HEK293T (cell line): ENCODE measurements around the gene GSTM2.
"Not testable (repeated sequence)": the region's sequence is repeated elsewhere in the genome, so short reads cannot be mapped to it uniquely, and the experiment has no call there.

Experiments
- CTCF ChIA-PET: fragments of 350-600 bp; formaldehyde crosslinking; extraction: SDS; loops from one replicate; lab custom pipeline; 2021; ENCODE audit warnings: antibody characterized with exemption, inconsistent platforms; lab: Yijun Ruan, JAX
- POLR2A ChIA-PET: fragments of 350-600 bp; formaldehyde crosslinking; extraction: SDS; loops from one replicate; lab custom pipeline; 2020; ENCODE audit warnings: antibody characterized with exemption, inconsistent platforms; lab: Yijun Ruan, JAX
- DNase-seq: peaks from one replicate; pipeline ENCODE4 v3.0.0; 2012; ENCODE audit warnings: mixed read lengths; ENCODE audit errors: extremely low spot score
- ARNT ChIP-seq: fragments of 450-650 bp; IDR thresholded peaks from 2 replicates; pipeline ENCODE4 v1.6.1; 2017; ENCODE audit warnings: mild to moderate bottlenecking
- BHLHE40 ChIP-seq: fragments of 450-650 bp; IDR thresholded peaks from 2 replicates; pipeline ENCODE4 v1.6.1; 2016; ENCODE audit warnings: mild to moderate bottlenecking, moderate library complexity, borderline replicate concordance
- CTBP1 ChIP-seq: fragments of 450-650 bp; IDR thresholded peaks from 2 replicates; pipeline ENCODE4 v1.6.1; 2016; ENCODE audit warnings: borderline replicate concordance
- ELF4 ChIP-seq: fragments of 450-650 bp; IDR thresholded peaks from 2 replicates; pipeline ENCODE4 v1.6.1; 2017; ENCODE audit warnings: antibody characterized with exemption
- FOXA1 ChIP-seq: fragments of 450-650 bp; IDR thresholded peaks from 2 replicates; pipeline ENCODE4 v1.6.1; 2016; ENCODE audit warnings: mild to moderate bottlenecking
- FOXK2 ChIP-seq: fragments of 450-650 bp; IDR thresholded peaks from 2 replicates; pipeline ENCODE4 v1.6.1; 2016; ENCODE audit warnings: mild to moderate bottlenecking
- FOXM1 ChIP-seq: fragments of 450-650 bp; IDR thresholded peaks from 2 replicates; pipeline ENCODE4 v1.6.1; 2017; ENCODE audit warnings: mild to moderate bottlenecking, borderline replicate concordance
- HDGF ChIP-seq: fragments of 450-650 bp; IDR thresholded peaks from 2 replicates; pipeline ENCODE4 v1.6.1; 2017; ENCODE audit warnings: antibody characterized with exemption, borderline replicate concordance
- L3MBTL2 ChIP-seq: fragments of 450-650 bp; conservative IDR thresholded peaks from 2 replicates; pipeline ENCODE4 v1.6.1; 2016; ENCODE audit warnings: mild to moderate bottlenecking
- LEF1 ChIP-seq: fragments of 450-650 bp; IDR thresholded peaks from 2 replicates; pipeline ENCODE4 v1.6.1; 2017; ENCODE audit warnings: mild to moderate bottlenecking, borderline replicate concordance
- NFRKB ChIP-seq: fragments of 450-650 bp; IDR thresholded peaks from 2 replicates; pipeline ENCODE4 v1.6.1; 2016; ENCODE audit warnings: mild to moderate bottlenecking, moderate library complexity
- PKNOX1 ChIP-seq: fragments of 450-650 bp; IDR thresholded peaks from 2 replicates; pipeline ENCODE4 v1.6.1; 2016
- SP1 ChIP-seq: fragments of 450-650 bp; IDR thresholded peaks from 2 replicates; pipeline ENCODE4 v1.6.1; 2017
- SUZ12 ChIP-seq: fragments of 450-650 bp; IDR thresholded peaks from 2 replicates; pipeline ENCODE4 v1.6.1; 2016; ENCODE audit warnings: mild to moderate bottlenecking
- TARDBP ChIP-seq: fragments of 450-650 bp; IDR thresholded peaks from 2 replicates; pipeline ENCODE4 v1.6.1; 2016
- ZNF384 ChIP-seq: fragments of 450-650 bp; IDR thresholded peaks from 2 replicates; pipeline ENCODE4 v1.6.1; 2016

The GSTM2 gene

GRCh38 chr1:109704173-109704572 lies 36.3 kb downstream of the GSTM2 start:
- ChIA-PET POLR2A (interaction anchor here (1.2 kb wide), 1 partner anchor 37 kb away, joined by 3 read pairs; the partner anchor contains the start of gene GSTM2), CTCF (interaction anchor here (0.6 kb wide), 1 partner anchor 114 kb away, joined by 7 read pairs; no protein-coding TSS in a partner anchor)
- TF ChIP-seq FOXK2 (no peak), SP1 (no peak), L3MBTL2 (no peak), HDGF (no peak), ZNF384 (no peak), PKNOX1 (no peak), SUZ12 (no peak), FOXM1 (no peak), FOXA1 (no peak), CTBP1 (no peak), NFRKB (no peak), ELF4 (no peak), TARDBP (no peak), ARNT (no peak)
- peak; percentile 25 for DNase-seq

GRCh38 chr1:109705411-109705810 lies 37.6 kb downstream of the GSTM2 start:
- POLR2A ChIA-PET, result no interaction called here
- TF ChIP-seq ZNF384 (no peak), TARDBP (no peak), HDGF (no peak), CTBP1 (no peak), BHLHE40 (no peak), ARNT (no peak)
- DNase-seq, result no peak
- CTCF ChIA-PET, result interaction anchor here (1.1 kb wide), 1 partner anchor 68 kb away, joined by 3 read pairs; no protein-coding TSS in a partner anchor

GRCh38 chr1:109708949-109709348 lies 41.1 kb downstream of the GSTM2 start:
- POLR2A ChIA-PET, CTCF ChIA-PET, DNase-seq: not testable (repeated sequence)

GRCh38 chr1:109709822-109710221 lies 42.0 kb downstream of the GSTM2 start:
- DNase-seq, CTCF ChIA-PET, POLR2A ChIA-PET: not testable (repeated sequence)

- DNase-seq, result peak; percentile 1
- CTCF ChIA-PET, POLR2A ChIA-PET: not testable (repeated sequence)
Measured at GRCh38 chr1:109711593-109712320, 43.9 kb downstream of the GSTM2 start, which contains the start of gene GSTM5. GSTM5 (plus strand) TSS chr1:109712251; CDS start chr1:109712313, 62 bp downstream.

GRCh38 chr1:109712321-109712864 lies 44.5 kb downstream of the GSTM2 start:
- DNase-seq, result peak; percentile 3
- ChIA-PET POLR2A (no interaction called here), CTCF (no interaction called here)
- no peak for TF ChIP-seq HDGF
- TF ChIP-seq CTBP1, result no peak
- TF ChIP-seq ARNT, result no peak
- TF ChIP-seq PKNOX1, result no peak
- no peak for TF ChIP-seq SUZ12
- TF ChIP-seq ELF4, result no peak
- no peak for TF ChIP-seq FOXK2
- TF ChIP-seq LEF1, result no peak
- no peak for TF ChIP-seq L3MBTL2
- TF ChIP-seq ZNF384, result no peak
- no peak for TF ChIP-seq BHLHE40

- peak; percentile 2 for DNase-seq
- ChIA-PET CTCF (no interaction called here), POLR2A (no interaction called here)
- no peak for TF ChIP-seq LEF1
- no peak for TF ChIP-seq SP1
- no peak for TF ChIP-seq NFRKB
- TF ChIP-seq PKNOX1, result no peak
- TF ChIP-seq ELF4, result no peak
Measured at GRCh38 chr1:109713636-109714035, 45.8 kb downstream of the GSTM2 start.
